ENCODE measurements around the gene FANCC. TPM values are rescaled to one million over a fixed set of nuclear protein-coding genes. Genes with fewer than 3 reads are reported as not detected.

The FANCC gene
- total and polyA plus RNA-seq, 2 of the 8 experiments (the other 6 are each of a cell fraction or from before 2014, with no cell fraction given): 7.8 to 15.2 TPM

DNA sequence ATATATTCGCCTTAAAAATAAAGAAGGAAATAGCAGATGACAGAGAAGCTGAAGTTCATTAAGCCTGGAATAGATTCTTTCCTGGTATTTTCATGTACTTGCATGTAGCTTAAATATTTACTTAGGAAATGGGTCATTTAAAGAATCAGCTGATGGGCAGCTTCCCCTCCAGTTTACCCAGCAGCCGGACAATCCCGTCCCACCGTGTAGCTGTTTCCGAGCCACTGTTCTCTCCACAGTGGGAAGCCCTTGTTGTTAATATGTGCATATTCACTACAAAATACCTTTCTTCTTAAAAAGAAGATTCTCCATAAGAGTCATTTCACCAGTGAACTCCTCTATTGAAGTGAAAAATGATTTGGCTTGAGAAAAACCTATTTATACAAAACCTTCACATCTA, 187.0 kb downstream of the FANCC start:
- Histone ChIP-seq H3K4ac (replicated peaks; ENCODE audit: insufficient read length, low read depth, low read length) (no peak overlapping the region), H3K27ac (ENCODE audit: low read depth, low read length) (no peak overlapping the region), H4K91ac (replicated peaks; ENCODE audit: insufficient read length, low read length) (no peak overlapping the region), H2BK5ac (ENCODE audit: low read depth, low read length) (no peak overlapping the region), H3K56ac (replicated peaks; ENCODE audit: insufficient read length, low read depth, low read length) (no peak overlapping the region), H2AFZ (ENCODE audit: low read length) (no peak overlapping the region), H3K9ac (replicated peaks in 1 of 4; ENCODE audit: extremely low read depth in 1 of 4, low read depth in 3 of 4, low read length in 3 of 4) (no peak overlapping the region), H2BK15ac (ENCODE audit: low read length) (no peak overlapping the region), H2BK20ac (ENCODE audit: low read length) (no peak overlapping the region), H4K5ac (ENCODE audit: insufficient read length, low read depth, low read length) (no peak overlapping the region), H3K23ac (ENCODE audit: insufficient read length) (no peak overlapping the region), H4K8ac (ENCODE audit: extremely low read depth, insufficient read depth, low read length) (no peak overlapping the region), H3K18ac (ENCODE audit: extremely low read depth, low read length) (no peak overlapping the region), H3K79me2 (ENCODE audit: control insufficient read depth in 1 of 2, insufficient read depth in 2 of 2, low read length in 2 of 2) (no peaks in the 10 kb centered on the region), H3K14ac (ENCODE audit: insufficient read length) (no peak overlapping the region), H3K23me2 (ENCODE audit: low read depth, low read length) (no peaks in the 10 kb centered on the region), H3K4me2 (ENCODE audit: insufficient read depth in 1 of 2, low read depth in 2 of 2, low read length in 2 of 2) (peak overlapping the region; percentile 11 to 64; a peak in 1 of 4 replicates), H3K27me3 (replicated peaks in 1 of 4; ENCODE audit: control insufficient read depth in 3 of 4, extremely low read depth in 1 of 4, insufficient read depth in 3 of 4, low read length in 3 of 4) (no peaks in the 10 kb centered on the region), H4K20me1 (replicated peaks in 1 of 2; ENCODE audit: control insufficient read depth in 1 of 2, insufficient read depth in 2 of 2, low read length in 2 of 2) (no peaks in the 10 kb centered on the region), H3K36me3 (ENCODE audit: control insufficient read depth in 2 of 4, insufficient read depth in 4 of 4, low read length in 3 of 4) (no peaks in the 10 kb centered on the region), H2AK5ac (ENCODE audit: low read depth, low read length) (no peak overlapping the region), H3K4me1 (replicated peaks in 1 of 4; ENCODE audit: control insufficient read depth in 3 of 4, insufficient read depth in 4 of 4, low read length in 3 of 4) (peaks cover 5 to 26% (median 12%) of the 10 kb centered on the region in 4 experiments), H2BK12ac (ENCODE audit: low read depth, low read length) (no peak overlapping the region), H2BK120ac (replicated peaks; ENCODE audit: low read depth, low read length) (no peak overlapping the region), H3K9me3 (ENCODE audit: insufficient read depth in 2 of 2, low read depth in 1 of 2, low read length in 1 of 2) (no peaks in the 10 kb centered on the region), H3K79me1 (ENCODE audit: low read depth, low read length) (no peaks in the 10 kb centered on the region), H3K4me3 (ENCODE audit: extremely low read depth in 1 of 4, insufficient read depth in 2 of 4, low read depth in 3 of 4, low read length in 4 of 4) (peak overlapping the region in 1 of 4 experiments; percentile 44; a peak in 1 of 8 replicates)
- FAIRE-seq (peak; percentile 55), DNase-seq (ENCODE audit: low read depth in 1 of 2, low spot score in 2 of 2) (no peak)
- WGBS, 2 experiments (ENCODE audit: extremely low coverage in 1 of 2, insufficient coverage in 1 of 2, insufficient read length in 1 of 2, insufficient replicate concordance in 2 of 2, low coverage in 1 of 2, low lambda C conversion rate in 2 of 2, missing lambda C conversion rate in 1 of 2): 6% methylated on average over 5 of the region's 5 CpGs; no CpG with 5 or more reads in 1 of the 2 experiments
- TF ChIP-seq SP1 (IDR thresholded peaks at IDR 0.05; ENCODE audit: low read depth, low read length): peak; percentile 91
- TF ChIP-seq HDAC2 (IDR thresholded peaks at IDR 0.05; ENCODE audit: borderline replicate concordance in 1 of 2, low read depth in 2 of 2, low read length in 2 of 2): 0 out of 4 replicates have a peak, but pooled peaks have one; percentile 17 to 52
- peak; percentile 94 for TF ChIP-seq POU5F1 (IDR thresholded peaks at IDR 0.05; ENCODE audit: low read depth, low read length)
- no peak for TF ChIP-seq SAP30 (IDR thresholded peaks at IDR 0.05; ENCODE audit: insufficient read depth, insufficient replicate concordance, low read length)
- POLR2A ChIA-PET (ENCODE audit: partially characterized antibody): interaction anchor here (1.3 kb wide), 1 partner anchor 12 kb away, joined by 3 read pairs; no protein-coding TSS in a partner anchor
- CTCF ChIA-PET (ENCODE audit: partially characterized antibody): interaction anchor here (0.6 to 13.7 kb wide), 40 partner anchors 11 to 1481 kb away, joined by 3 to 209 read pairs (median 5); no protein-coding TSS in a partner anchor
